ENCODE measurements around the gene ENTPD1.
A peak's percentile ranks its signal among the peaks of the same experiment; 100 is the strongest.
"Not testable (repeated sequence)": the region's sequence is repeated elsewhere in the genome, so short reads cannot be mapped to it uniquely, and the experiment has no call there.

ENTPD1 gene, protein sequence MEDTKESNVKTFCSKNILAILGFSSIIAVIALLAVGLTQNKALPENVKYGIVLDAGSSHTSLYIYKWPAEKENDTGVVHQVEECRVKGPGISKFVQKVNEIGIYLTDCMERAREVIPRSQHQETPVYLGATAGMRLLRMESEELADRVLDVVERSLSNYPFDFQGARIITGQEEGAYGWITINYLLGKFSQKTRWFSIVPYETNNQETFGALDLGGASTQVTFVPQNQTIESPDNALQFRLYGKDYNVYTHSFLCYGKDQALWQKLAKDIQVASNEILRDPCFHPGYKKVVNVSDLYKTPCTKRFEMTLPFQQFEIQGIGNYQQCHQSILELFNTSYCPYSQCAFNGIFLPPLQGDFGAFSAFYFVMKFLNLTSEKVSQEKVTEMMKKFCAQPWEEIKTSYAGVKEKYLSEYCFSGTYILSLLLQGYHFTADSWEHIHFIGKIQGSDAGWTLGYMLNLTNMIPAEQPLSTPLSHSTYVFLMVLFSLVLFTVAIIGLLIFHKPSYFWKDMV

DNA sequence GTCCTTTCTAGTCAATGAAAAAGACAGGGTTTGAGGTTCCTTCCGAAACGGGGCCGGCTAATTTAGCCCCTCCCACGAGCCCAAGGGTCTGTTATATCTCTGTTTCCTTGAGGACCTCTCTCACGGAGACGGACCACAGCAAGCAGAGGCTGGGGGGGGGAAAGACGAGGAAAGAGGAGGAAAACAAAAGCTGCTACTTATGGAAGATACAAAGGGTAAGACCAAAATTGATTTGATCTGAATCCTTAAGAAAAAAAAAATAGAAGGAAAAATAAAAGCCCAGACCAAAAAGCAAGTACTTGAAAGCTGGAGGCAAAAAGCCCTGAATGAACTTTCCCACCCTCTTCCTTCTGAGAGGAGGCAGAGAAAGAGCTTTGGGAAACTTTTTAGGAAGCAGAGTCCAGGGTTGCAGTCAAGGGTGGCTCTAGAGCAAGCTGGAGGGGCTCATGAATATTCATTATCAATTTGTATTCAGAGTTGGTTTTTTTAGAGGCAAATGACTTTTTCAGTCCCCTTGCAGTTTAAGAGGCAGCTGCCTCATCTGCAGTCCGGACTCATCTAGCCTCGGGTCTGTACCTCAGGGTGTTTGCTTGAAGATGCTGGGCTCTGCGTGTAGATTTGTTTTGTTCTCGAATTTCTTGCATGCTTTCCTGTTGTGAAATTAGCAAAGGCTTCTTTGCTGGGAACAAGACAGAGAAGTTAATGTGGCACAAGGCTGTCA, at the start of gene ENTPD1:
Gene ENTPD1 (plus strand): TSS at position 123 of the 721 bp plus-strand sequence. CDS start 77 bp downstream, at position 200.
- peak; percentile 26 for DNase-seq

DNA sequence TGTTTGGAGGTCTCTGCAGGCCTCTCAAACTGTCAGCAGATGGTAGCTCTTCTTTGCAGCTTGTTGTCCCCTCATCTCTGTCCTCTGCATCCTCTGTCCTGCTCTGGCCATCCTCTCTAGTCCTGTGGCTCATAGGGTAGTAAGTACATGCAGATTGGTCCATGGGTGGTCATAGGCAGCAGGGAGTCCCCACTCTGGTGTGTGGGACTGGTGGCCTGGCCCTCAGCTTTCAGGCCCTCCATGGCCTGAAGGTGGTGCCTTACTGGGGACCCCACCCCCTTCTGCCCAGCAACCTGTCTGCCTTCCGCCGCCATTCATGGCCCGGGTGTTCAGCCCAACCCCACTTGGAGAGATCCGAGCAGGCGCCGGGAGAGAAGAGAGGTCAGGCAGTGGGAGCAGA, 49.4 kb upstream of the ENTPD1 start:
- DNase-seq: no peak

GRCh38 chr10:95706990-95707389, 49.0 kb upstream of the ENTPD1 start:
- DNase-seq: no peak

DNA sequence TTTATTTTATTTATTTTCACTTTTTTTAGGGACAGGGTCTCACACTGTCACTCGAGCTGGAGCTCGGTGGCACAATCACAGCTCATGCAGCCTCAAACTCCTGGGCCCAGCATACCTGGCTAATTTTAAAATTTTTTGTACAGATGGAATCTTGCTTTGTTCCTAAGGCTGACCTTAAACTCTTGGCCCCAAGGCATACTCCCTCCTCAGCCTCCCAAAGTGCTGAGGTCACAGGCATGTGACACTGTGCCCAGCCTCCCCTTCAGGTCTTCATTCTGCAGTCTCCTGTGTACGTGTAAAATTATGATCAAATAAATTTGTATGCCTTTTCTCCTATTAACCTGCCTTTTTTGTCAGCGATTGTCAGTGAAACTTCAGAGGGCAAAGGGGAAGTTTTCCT, 44.5 kb upstream of the ENTPD1 start:
- DNase-seq: no peak

DNA sequence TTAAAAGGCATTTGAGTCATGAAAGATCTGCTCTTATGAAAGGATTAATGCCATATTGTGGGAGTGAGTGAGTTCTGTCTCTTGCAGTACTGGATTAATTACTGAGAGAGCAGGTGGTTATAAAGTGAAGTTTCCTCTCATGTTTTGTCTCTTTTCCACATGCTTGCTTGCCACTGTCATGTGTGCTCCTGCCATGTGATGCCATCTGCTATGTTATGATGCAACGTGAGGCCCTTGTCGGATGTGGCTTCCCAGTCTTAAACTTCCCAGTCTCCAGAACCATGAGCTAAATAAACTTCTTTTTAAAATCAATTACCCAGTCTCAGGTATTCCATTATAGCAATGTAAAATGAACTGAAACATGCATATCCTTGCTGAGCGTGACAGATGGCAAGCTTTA, 39.5 kb upstream of the ENTPD1 start:
- no peak for DNase-seq

DNA sequence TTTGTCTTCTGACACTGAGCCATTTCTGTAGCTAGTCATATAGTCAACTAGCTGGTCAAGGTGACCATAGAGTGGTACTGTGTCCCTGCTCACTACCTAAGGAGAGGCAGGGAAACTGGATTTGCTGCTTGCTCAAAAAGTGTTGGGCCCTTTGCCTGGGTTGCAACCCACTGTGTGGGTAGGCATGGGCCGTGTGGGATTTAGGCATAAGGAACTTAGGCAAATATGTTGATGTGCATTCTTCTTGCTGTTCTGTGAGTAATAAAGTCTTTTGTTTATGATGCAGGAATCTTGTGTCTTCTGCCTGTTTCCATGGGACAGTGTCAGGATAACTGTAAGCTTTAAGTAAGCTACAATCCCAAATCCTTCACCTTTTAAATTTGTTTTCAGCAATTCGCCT, 39.1 kb upstream of the ENTPD1 start:
- DNase-seq: no peak

DNA sequence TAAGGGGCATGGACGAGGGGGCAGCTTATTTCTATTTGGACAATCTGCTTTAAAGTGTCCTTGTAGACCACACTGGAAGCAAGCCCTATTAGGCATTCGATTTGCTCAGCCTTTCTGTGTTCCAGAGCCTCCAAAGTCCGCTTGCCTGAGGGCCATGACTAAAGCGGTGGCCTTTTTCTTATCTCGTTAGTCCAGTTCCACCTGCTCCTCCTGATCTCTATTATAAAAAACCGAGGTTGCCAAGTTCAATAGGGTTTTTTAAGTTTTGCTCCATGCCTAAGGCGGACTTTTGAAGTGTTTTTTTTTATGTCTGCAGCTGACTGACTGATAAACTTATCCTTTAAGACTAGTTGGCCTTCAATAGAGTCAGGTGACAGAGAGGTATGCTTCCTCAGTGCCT, 35.2 kb upstream of the ENTPD1 start:
- DNase-seq: not testable (repeated sequence)

GRCh38 chr10:95722496-95722895, 33.5 kb upstream of the ENTPD1 start:
- not testable (repeated sequence) for DNase-seq

GRCh38 chr10:95728526-95728925, 27.4 kb upstream of the ENTPD1 start:
- no peak for DNase-seq

GRCh38 chr10:95729323-95730055, 26.5 kb upstream of the ENTPD1 start:
- no peak for DNase-seq

GRCh38 chr10:95730233-95730632, 25.7 kb upstream of the ENTPD1 start:
- DNase-seq: no peak

DNA sequence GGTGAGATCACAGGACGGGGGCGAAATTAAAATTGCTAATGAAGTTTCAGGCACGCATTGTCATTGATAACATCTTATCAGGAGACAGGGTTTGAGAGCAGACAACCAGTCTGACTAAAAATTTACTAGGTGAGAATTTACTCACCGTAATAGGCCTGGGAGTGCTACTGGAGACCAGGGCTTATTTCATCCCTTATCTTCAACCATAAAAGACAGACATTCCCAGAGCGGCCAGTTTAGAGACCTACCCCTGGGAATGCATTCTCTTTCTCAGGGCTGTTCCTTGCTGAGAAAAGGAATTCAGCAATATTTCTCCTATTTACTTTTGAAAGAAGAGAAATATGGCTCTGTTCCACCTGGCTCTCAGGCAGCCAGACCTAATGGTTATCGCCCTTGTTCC, 23.1 kb upstream of the ENTPD1 start:
- not testable (repeated sequence) for DNase-seq

DNA sequence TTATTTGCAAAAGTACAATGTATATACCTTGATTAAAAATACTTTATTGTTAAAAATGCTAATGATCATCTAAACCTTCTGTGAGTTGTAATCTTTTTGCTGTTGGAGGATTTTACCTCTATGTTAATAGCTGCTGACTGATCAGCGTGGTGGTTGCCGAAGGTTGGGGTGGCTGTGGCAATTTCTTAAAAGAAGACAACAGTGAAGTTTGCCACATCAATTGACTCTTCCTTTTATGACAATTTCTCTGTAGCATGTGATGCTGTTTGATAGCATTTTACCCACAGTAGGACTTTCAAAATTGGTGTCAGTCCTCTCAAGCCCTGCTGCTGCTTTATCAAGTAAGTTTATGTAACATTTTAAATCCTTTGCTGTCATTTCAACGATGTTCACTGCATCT, 16.9 kb upstream of the ENTPD1 start:
- no peak for DNase-seq

DNA sequence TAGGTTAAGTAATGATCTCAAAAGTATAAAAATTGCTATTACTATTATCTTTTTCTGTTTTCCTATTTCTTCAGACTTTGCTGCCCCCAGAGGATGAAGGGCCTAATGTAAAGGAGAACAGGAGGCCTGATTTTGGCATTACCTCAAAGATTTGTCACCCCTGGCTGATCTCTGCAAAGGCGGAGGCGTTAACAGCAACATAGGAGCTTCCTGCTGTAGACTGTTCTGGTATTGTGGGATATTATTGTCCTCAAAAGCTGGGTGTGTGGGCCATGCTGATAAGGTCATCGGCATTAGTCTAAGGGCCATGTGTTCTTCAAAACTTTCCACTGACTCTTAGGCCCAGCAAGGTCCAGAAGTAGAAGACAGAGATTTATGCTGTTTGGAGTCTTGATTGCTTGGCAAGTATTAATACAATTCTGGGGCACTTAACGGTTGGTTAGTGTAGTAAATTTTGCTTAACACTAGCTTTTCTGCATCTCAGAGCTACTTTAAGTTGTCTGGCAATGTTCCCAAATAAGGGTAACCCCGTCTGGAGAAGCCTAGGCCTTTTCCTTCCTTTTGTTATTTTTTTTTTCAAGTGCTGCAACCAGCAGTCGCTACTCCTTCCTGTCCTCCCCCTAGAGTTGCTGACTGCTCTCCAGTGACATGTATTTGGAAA, 14.0 kb upstream of the ENTPD1 start:
- peak; percentile 58 for DNase-seq

- peak; percentile 52 for DNase-seq
Measured at GRCh38 chr10:95742485-95742884, 13.5 kb upstream of the ENTPD1 start.

DNA sequence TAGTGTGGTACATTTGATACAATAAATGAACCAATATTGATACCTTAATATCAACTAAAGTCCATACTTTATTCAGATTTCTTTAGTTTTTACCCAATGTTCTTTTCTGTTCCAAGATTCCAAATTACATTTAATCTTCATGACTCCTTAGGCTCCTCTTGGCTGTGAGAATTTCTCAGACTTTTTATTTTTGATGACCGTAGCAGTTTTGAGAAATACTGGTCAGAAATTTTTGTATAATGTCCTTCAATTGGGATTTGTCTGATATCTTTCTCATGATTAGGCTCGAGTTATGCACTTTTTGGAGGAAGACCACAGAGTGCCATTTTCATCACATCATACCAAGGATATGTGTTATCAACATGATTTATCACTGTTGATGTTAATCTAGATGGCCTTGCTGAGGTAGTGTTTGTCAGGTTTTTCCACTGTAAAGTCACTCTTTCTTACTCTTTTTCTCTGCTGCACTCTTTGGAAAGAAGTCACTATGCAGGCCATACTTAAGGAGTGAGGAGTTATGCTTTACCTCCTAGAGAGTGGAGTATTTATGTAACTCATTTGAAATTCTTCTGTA, 12.9 kb upstream of the ENTPD1 start:
- no peak for DNase-seq

DNA sequence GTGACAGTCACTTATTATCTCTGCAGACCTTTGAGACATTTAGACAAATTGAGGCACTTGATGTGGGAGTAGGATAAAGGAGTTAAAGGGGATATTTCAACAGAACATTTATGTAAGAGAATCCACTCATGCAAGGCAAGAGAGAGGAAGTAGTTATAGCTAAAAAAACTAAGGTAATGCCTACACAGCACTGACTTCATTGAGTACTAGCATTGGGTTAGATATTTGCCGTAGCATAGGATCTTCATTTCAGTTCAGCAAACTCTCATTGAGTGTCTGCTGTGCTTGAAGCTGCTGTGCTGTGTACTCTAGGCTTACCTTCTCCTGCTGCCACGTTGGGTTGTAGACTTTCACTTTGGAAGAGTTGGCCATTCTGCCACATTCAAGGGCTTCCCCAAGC, 10.5 kb upstream of the ENTPD1 start:
- no peak for DNase-seq

DNA sequence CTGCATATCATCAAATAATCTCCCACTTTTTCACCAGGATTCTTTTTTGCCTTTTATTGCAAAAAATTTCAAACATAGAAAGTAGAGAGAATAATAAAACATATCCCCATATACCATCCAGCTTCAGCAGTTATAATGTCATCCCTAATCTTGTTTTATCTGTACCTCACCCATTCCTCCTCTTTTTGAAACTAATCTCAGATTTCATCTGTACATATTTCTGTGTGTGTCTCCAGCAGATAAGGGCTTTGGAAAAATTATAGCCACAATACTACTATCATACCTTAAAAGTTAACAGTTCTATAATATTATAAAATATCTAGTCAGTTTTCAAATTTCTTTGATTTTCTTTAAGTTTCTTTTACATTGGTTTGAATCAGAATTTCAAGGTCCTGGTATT, 7.6 kb upstream of the ENTPD1 start:
- DNase-seq: no peak

DNA sequence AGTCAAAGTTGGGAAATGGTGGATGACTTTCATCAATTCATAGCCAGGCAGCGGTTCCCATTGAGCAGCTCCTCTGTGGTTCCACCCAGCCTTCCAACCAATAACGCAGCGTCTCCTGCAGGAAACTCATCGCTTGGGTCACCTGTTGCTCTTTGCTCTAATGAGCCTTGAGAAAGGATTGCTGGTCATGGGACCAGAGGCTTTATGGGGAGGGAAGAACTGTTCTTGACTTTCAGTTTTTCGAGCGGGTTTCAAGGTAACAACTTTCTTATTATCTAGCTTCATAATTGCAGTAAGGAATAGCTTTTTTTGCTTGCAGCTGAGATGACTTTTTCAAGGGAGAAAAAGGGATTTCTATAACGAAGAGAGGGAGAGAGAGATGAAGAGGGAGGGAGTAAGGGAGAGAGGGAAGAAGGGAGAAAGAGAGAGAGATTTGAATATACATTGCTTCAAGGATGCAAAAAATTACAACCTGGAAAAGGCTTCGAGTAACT, 405 bp upstream of the ENTPD1 start:
- peak; percentile 35 for DNase-seq

- no peak for DNase-seq
Measured at GRCh38 chr10:95756809-95757684, 1.1 kb downstream of the ENTPD1 start.

DNA sequence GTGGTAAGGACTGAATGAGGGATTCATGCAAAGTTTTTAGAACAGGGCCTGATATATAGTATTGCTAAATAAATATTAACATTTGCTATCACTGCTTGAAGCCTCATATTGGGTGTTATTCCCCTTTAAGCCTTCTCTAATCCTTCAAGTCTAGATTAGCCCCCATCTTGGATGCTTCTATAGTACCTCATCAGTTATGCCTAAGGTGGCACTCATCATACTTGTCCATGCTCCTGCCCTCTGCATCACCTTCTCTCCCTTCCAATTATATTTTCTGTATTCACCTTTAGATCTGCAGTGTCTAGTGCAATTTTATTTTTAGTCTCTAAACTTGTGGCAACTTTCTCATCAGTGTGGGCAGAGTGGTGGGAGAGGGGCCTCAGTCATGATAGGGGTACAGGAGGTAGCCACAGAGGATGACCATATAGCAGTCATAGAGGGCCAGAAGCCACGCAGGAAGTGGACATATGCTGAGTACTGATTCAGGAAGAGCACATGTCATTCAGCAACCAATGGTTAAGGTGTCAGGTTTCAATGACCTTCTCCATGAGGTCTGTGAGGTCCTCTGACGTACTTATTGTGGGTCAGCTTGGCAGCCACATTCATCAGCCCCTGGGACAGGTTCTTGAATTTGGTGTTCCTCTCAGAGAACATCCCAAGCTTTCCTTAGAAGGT, 2.5 kb downstream of the ENTPD1 start:
- no peak for DNase-seq

Data from femur (tissue), 1 donor.